HG03039 (cell line): ENCODE measurements around the gene RPTOR.

ENCODE experiments used
- ATAC-seq: cut with Tn5 transposase; IDR thresholded peaks from one replicate; pipeline ENCODE4 v1.9.1; 2021; ENCODE audit warnings: mild to moderate bottlenecking, moderate library complexity; ENCODE audit not compliant: unreplicated experiment

The RPTOR gene

DNA sequence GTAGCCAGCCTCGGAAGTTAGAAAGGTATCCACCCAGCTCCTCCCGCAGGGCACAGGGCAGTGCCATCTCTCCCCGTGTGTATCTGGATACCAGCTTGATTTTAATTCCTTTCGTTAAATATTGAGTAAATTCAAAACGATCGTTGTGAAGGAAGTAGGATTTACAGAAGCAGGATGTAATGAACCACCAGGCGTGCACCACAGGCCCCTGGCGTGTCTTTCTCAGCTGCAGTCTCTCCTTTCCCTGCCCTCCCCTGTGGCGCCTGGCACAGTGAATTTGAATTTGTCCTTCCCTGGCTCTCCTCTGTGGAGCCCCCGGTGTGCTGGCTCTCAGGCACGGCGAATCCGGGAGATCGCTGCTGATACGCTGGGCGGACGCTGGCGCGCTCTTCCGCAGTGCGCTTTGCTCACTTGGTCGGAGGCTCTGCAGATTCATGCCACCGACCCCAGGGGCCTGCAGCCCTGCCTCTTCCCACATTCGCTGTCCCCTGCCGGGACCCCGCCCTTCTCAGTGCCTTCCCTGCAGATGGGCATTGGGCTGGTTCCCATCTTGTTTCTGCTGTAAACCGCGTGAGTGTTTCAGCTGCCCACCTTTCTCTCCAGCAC, 164.6 kb downstream of the RPTOR start:
- no peak for ATAC-seq

DNA sequence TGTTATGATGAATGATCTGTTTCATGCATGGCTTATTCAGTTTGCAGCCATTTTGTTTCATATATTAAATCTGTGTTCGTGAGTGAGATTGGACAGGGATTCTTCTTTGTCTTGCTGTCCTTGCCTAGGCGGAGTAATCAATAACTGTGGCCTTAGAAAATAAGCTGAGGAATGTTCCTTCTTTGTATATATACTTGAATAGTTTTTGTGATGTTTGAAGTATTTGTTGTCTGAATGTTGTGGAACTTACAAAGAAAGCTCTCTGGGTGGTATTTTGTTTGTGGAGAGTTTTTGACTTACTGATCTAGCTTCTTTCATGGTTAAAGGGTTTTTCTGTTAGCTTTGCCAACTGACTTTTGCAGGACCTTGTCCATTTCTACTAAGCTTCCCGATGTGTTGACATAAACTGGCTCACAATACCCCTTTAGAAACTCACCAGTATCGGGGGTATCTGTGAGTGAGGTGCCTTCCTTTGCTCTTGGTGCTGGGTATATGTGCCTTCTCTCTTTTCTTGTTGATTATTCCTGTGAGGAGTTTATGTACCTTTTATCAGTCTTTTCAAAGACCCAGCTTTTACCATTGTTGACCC, 166.2 kb downstream of the RPTOR start:
- no peak for ATAC-seq

DNA sequence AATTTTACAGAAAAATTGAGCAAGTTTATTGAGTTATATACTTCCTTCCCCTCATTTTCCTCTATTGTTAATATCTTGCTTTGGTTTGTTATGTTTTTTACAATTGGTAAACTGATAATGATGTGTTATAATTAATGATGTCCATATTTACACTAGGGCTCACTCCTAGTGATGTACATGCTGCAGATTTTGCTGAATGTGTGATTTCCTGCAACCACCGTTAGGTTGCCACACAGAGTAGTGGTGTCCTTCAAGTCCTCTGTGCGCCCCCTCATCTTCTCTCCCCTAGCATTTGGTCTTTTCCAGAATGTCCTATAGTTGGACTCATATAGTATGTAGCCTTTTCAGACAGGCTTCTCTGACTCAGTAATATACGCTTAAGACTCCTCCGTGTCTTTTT, 167.5 kb downstream of the RPTOR start:
- no peak for ATAC-seq

DNA sequence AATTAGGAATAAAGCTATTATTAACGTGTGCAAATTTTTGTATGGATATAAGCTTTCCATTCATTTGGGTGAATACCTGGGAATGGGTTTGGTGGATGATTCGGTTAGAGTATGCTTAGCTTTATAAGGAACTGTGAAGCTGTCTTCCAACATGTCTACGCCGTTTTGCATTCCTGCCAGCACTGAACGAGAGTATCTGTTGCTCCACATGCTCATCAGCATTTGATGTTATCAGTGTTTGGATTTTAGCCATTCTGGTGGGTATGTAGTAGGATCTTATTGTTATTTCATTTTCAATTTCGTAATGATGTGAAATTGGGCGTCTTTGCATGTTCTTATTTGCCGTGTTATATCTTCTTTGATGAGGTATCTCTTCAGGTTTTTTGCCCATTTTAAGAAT, 168.0 kb downstream of the RPTOR start:
- no peak for ATAC-seq

- no peak for ATAC-seq
Measured at GRCh38 chr17:80716986-80717719, 172.5 kb downstream of the RPTOR start.

DNA sequence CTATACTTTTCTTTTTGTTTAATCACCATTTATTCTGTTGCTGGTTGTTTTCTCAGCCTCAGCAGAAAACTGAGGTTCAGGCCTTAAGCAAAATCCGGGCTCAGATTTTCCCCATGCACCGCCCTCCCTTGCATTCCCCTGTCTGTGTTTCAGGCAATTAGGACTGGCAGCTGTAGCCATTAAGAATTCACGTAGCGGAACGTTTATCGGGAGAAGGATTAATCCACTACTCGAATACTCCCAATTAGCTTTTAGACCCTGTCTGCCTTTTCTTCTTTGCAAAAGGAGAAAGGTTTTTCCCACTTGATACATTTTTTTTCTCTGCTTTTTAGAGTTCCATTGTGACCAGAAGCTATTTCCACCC, 173.1 kb downstream of the RPTOR start:
- ATAC-seq, result no peak

GRCh38 chr17:80718428-80718827, 173.8 kb downstream of the RPTOR start:
- no peak for ATAC-seq

DNA sequence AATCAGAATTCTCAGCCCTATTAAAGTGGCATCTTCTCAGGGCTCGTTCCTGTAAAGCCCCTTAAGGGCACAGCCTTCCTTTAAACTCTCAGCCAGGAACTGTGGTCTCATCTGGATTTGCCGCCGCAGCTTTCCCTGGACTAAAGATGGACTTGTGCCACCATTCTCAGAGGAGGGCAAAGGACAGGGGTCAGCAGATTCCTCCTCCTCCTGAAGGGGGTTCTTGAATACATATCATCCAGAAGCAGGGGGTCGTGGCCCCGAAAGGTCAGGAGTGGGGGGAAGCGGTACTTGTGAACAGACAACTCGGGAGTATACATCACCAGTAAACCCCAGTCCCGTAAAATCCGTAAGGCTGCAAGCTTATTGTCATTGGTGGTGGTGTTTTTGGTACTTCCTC, 174.8 kb downstream of the RPTOR start:
- ATAC-seq, result no peak

GRCh38 chr17:80720610-80721577, 176.3 kb downstream of the RPTOR start:
- no peak for ATAC-seq

- no peak for ATAC-seq
Measured at GRCh38 chr17:80722661-80723060, 178.0 kb downstream of the RPTOR start.

- no peak for ATAC-seq
Measured at GRCh38 chr17:80724775-80725266, 180.2 kb downstream of the RPTOR start.

- ATAC-seq, result no peak
Measured at GRCh38 chr17:80725517-80725916, 180.9 kb downstream of the RPTOR start.

- no peak for ATAC-seq
Measured at GRCh38 chr17:80726558-80727408, 182.1 kb downstream of the RPTOR start.

DNA sequence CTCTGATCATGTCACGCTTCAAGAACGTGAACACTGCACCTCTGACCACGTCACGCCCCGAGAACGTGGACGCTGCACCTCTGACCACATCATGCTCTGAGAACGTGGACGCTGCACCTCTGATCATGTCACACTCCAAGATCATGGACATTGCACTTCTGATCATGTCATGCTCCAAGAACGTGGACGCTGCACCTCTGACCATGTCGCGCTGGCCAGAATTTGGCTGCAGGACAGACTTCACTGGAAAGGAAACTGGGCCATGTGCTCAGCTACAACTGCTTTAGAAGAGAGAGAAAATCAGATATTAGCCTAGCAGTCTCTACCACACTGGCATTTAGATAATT, 182.7 kb downstream of the RPTOR start:
- no peak for ATAC-seq

DNA sequence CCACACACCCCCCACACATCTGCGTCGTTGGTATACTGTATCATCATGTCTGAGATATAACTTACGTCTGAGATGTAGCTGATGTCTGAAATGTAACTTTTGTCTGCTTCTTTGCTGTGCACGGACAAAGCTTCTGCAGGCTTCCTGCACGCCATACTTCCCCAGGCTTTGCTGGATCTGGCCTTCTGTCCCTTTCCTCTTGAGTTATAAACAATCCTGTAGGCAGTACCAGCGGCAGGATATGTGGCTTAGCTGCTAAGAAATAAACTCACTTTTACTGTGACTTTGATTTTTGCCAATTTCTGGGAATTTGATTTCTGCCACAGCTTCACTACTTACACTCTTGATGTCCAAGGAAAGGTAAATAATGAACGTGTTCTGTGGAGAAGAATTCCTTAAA, 184.4 kb downstream of the RPTOR start:
- ATAC-seq, result no peak

DNA sequence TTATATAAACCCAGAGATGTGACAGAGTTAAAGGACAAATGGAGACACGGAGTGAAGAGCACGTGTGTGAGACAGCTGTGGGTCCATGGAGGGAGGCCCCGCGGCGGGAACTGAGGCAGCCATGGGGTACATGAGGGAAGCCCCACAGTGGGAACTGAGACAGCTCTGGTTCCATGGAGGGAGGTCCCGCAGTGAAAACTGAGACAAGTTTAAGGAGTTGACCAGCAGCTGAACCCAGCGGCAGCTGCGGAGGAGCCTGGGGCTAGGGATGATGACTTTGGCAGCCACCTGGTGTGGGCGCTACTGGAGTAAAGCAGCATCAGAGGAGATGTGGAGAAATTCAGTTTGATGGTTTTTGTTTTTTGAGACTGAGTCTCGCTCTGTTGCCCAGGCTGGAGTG, 185.1 kb downstream of the RPTOR start:
- no peak for ATAC-seq

DNA sequence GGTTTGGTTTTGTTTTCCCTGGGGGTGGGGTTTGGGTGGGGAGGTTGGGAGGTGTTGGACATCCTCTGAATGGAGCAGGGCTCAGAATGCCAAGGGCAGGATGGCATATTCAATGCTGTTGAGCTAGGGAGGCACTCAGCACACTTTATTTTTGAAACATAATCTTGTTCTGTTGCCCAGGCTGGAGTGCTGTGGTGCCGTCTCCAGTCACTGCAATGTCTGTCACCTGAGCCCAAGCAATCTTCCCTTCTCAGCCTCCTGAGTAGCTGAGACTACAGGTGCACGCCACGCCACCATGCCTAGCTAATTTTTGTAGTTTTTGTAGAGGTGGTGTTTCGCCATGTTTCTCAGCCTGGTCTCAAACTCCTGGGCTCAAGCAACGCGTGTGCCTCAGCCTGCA, 186.1 kb downstream of the RPTOR start:
- no peak for ATAC-seq

DNA sequence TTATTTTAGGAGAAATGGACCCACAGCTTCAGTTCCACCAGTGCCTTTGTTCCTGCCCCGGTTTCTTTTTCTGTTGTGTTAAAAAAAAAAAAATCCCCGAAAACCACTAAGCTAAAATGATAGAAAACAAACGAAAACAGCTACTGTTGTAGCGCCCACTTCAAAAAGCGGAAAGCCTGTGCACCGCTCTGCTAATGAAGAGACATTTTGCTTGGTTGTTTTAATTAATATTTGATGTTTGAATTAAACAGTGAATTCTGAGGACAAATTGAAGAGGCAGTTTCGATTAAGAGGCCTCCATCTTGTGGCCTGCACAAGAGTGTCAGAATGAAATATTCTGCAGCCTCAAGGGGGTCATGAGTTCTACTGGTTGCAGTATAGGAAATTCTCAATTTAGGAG, 186.7 kb downstream of the RPTOR start:
- no peak for ATAC-seq

- no peak for ATAC-seq
Measured at GRCh38 chr17:80732268-80732667, 187.6 kb downstream of the RPTOR start.
